ENCODE data around the gene C9orf72. TPM values are rescaled to one million over a fixed set of nuclear protein-coding genes. Genes with fewer than 3 reads are reported as not detected.
A peak's percentile ranks its signal among the peaks of the same experiment; 100 is the strongest.

C9orf72 gene
- total and polyA plus RNA-seq, 2 donors from 2014 or later, result 5.6 to 16.1 TPM

DNA sequence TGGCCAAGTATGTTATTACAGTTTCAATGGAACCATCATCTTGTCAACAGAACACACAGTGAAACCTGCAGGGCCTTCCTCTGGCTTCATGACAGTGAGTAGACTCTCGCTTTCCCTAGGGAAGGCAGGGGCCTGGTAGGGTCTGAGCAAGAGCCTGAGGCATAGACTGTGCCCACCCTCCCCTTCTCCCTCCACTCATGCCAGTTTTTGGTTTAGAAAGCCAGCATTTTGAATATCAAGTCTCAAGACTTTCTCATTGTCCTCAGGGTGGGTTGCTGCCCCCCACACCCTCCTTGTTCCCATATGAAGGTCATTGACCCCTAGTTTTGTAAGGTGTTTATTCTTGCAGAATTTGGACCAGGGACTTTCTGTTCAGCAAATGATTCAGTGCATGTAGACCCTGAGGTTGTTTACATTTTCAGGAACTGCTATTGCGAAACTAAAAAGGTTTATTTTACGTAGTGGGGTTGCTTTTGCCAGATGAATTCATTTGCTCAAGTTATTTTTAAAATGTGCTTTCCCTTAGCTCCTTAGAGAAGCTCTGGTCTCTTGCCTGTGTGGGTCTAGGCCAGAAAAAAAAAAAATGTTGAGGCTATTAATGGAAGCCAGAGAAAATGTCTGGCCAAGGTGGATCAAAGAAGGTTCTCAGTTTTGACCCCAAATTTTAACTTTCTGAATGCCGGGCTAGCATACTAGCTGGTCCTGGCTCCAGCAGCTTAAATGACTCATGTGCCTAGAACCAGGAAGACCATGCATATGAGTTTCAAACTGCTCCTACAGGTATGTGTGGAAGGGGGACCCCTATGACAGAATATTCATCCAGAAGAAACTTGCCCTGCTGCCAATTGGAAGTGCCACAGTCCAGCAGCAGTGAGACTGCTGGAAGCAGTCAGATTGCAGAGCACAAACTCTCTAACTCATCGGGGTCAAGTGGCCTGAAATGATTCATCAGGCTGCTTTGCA is 33.5 kb downstream of the C9orf72 start:
- peaks cover 0 to 23% (median 18%) of the 10 kb centered on the region in 3 donors for H3K4me1 ChIP-seq (ENCODE audit: control insufficient read depth in 2 of 3, insufficient read depth in 2 of 3, low read depth in 1 of 3, low read length in 3 of 3)

DNA sequence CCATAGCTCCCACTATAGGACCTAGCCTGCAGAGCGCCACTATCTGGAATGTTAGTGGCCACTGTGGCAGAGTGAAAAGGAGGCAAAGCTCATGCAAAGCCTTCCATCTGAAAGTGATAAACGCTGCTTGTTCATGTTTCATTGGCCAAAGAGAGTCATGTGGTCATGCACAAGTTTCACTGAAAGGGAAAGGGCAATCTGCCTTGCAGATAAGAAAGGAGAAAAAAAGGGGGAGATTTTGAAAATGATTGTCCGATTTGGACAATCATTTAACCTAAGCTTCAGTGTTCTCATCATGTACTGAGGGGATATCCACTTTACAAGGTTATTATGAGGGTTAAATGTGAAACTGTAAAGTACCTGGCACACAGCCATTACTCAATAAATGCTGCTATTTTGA is 34.6 kb downstream of the C9orf72 start:
- Histone ChIP-seq H3K4me3 (ENCODE audit: low read length in 3 of 3) (peak overlapping the region in 2 of 3 donors; percentile 32 to 33), H3K27ac (ENCODE audit: low read depth in 2 of 2, low read length in 2 of 2) (peak overlapping the region; percentile 35 to 66), H3K9me3 (ENCODE audit: control insufficient read depth in 2 of 3, insufficient read depth in 1 of 3, low read length in 3 of 3) (no peaks in the 10 kb centered on the region), H3K4me1 (ENCODE audit: control insufficient read depth in 2 of 3, insufficient read depth in 2 of 3, low read depth in 1 of 3, low read length in 3 of 3) (peaks cover 5 to 25% (median 18%) of the 10 kb centered on the region in 3 donors), H3K36me3 (ENCODE audit: control insufficient read depth in 2 of 3, insufficient read depth in 3 of 3, low read length in 3 of 3) (peaks cover 0 to 2% (median 2%) of the 10 kb centered on the region in 3 donors), H3K9ac (ENCODE audit: low read length in 3 of 3) (peak overlapping the region in 1 of 3 donors; percentile 7), H3K27me3 (ENCODE audit: control insufficient read depth, insufficient read depth, low read length) (no peaks in the 10 kb centered on the region)
- DNase-seq (peak in 3 of 5 donors; percentile 21 to 69 (median 53)), FAIRE-seq (no peak)
- intact Hi-C loops (cut with DNase I), result no loop called here
- TF ChIP-seq, protein P1, sequence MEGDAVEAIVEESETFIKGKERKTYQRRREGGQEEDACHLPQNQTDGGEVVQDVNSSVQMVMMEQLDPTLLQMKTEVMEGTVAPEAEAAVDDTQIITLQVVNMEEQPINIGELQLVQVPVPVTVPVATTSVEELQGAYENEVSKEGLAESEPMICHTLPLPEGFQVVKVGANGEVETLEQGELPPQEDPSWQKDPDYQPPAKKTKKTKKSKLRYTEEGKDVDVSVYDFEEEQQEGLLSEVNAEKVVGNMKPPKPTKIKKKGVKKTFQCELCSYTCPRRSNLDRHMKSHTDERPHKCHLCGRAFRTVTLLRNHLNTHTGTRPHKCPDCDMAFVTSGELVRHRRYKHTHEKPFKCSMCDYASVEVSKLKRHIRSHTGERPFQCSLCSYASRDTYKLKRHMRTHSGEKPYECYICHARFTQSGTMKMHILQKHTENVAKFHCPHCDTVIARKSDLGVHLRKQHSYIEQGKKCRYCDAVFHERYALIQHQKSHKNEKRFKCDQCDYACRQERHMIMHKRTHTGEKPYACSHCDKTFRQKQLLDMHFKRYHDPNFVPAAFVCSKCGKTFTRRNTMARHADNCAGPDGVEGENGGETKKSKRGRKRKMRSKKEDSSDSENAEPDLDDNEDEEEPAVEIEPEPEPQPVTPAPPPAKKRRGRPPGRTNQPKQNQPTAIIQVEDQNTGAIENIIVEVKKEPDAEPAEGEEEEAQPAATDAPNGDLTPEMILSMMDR (IDR thresholded peaks at IDR 0.05; ENCODE audit: borderline replicate concordance, extremely low read depth, insufficient read depth), result no peak

More for the DNA sequence above, 33.5 kb downstream of the C9orf72 start:
- peak in 1 of 5 donors; percentile 49 for DNase-seq
- TF ChIP-seq, protein P1 (IDR thresholded peaks at IDR 0.05; ENCODE audit: borderline replicate concordance, extremely low read depth, insufficient read depth), result no peak
- intact Hi-C loops (cut with DNase I), result no loop called here
- H3K36me3 ChIP-seq (ENCODE audit: control insufficient read depth in 2 of 3, insufficient read depth in 3 of 3, low read length in 3 of 3), result peaks cover 0 to 2% (median 2%) of the 10 kb centered on the region in 3 donors
- H3K27me3 ChIP-seq (ENCODE audit: control insufficient read depth, insufficient read depth, low read length), result no peaks in the 10 kb centered on the region
- H3K9ac ChIP-seq (ENCODE audit: low read length in 3 of 3), result no peak overlapping the region
- no peak for FAIRE-seq
- no peaks in the 10 kb centered on the region for H3K9me3 ChIP-seq (ENCODE audit: control insufficient read depth in 2 of 3, insufficient read depth in 1 of 3, low read length in 3 of 3)
- H3K27ac ChIP-seq (ENCODE audit: low read depth in 2 of 2, low read length in 2 of 2), result peak overlapping the region; percentile 35 to 77
- H3K4me3 ChIP-seq (ENCODE audit: low read length in 3 of 3), result no peak overlapping the region

DNA sequence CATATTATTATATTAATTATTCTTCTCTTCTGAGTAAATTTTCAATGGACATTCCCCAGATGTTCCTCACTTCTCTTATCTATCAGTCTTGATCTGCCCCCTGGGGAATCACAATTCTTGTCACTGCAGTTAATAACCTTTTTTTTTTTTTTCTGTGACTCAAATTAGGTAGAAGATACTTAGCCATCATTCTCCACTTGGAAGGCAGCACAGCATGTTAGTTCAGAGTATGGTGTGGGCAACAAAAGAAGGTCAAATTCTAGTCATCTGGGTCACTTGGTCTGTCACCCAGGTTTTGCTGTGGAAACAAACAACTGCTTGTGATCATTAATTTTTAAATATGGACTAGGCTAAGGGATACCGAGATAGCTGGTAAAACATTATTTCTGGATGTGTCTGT is 35.5 kb downstream of the C9orf72 start:
- intact Hi-C loops (cut with DNase I), result no loop called here

More for the DNA sequence above, 35.5 kb downstream of the C9orf72 start:
- no peaks in the 10 kb centered on the region for H3K27me3 ChIP-seq (ENCODE audit: control insufficient read depth, insufficient read depth, low read length)
- H3K36me3 ChIP-seq (ENCODE audit: control insufficient read depth in 2 of 3, insufficient read depth in 3 of 3, low read length in 3 of 3), result peaks cover 0 to 2% (median 0%) of the 10 kb centered on the region in 3 donors
- FAIRE-seq (no peak), DNase-seq (no peak)
- peak overlapping the region; percentile 19 to 66 for H3K27ac ChIP-seq (ENCODE audit: low read depth in 2 of 2, low read length in 2 of 2)
- peaks cover 5 to 25% (median 18%) of the 10 kb centered on the region in 3 donors for H3K4me1 ChIP-seq (ENCODE audit: control insufficient read depth in 2 of 3, insufficient read depth in 2 of 3, low read depth in 1 of 3, low read length in 3 of 3)
- TF ChIP-seq, protein P1 (IDR thresholded peaks at IDR 0.05; ENCODE audit: borderline replicate concordance, extremely low read depth, insufficient read depth), result no peak
- no peaks in the 10 kb centered on the region for H3K9me3 ChIP-seq (ENCODE audit: control insufficient read depth in 2 of 3, insufficient read depth in 1 of 3, low read length in 3 of 3)
- H3K4me3 ChIP-seq (ENCODE audit: low read length in 3 of 3), result no peak overlapping the region
- H3K9ac ChIP-seq (ENCODE audit: low read length in 3 of 3), result no peak overlapping the region
